HG03432 (cell line): ENCODE measurements around the gene TSHZ2.
"Not testable (repeated sequence)": the region's sequence is repeated elsewhere in the genome, so short reads cannot be mapped to it uniquely, and the experiment has no call there.

Experiments
- ATAC-seq: cut with Tn5 transposase; IDR thresholded peaks from one replicate; pipeline ENCODE4 v1.9.1; 2021; ENCODE audit warnings: mild to moderate bottlenecking, moderate library complexity; ENCODE audit not compliant: unreplicated experiment

The TSHZ2 gene

GRCh38 chr20:53488775-53489272, 516.7 kb downstream of the TSHZ2 start:
- ATAC-seq: no peak

- no peak for ATAC-seq
Measured at GRCh38 chr20:53489528-53489927, 517.4 kb downstream of the TSHZ2 start.

GRCh38 chr20:53490620-53491019, 518.5 kb downstream of the TSHZ2 start:
- no peak for ATAC-seq

GRCh38 chr20:53491462-53491861, 519.3 kb downstream of the TSHZ2 start:
- no peak for ATAC-seq

GRCh38 chr20:53492212-53492611, 520.1 kb downstream of the TSHZ2 start:
- ATAC-seq: no peak

GRCh38 chr20:53493311-53493857, 521.2 kb downstream of the TSHZ2 start:
- no peak for ATAC-seq

GRCh38 chr20:53494753-53495152, 522.6 kb downstream of the TSHZ2 start:
- no peak for ATAC-seq

- ATAC-seq: no peak
Measured at GRCh38 chr20:53495398-53496092, 523.4 kb downstream of the TSHZ2 start.

GRCh38 chr20:53497246-53497645, 525.1 kb downstream of the TSHZ2 start:
- no peak for ATAC-seq

- ATAC-seq: no peak
Measured at GRCh38 chr20:53498341-53498740, 526.2 kb downstream of the TSHZ2 start.

- no peak for ATAC-seq
Measured at GRCh38 chr20:53500651-53501050, 528.5 kb downstream of the TSHZ2 start.

GRCh38 chr20:53502820-53503219, 530.7 kb downstream of the TSHZ2 start:
- ATAC-seq: no peak

GRCh38 chr20:53503517-53503919, 531.4 kb downstream of the TSHZ2 start:
- ATAC-seq: no peak

GRCh38 chr20:53504106-53504505, 531.9 kb downstream of the TSHZ2 start:
- not testable (repeated sequence) for ATAC-seq

GRCh38 chr20:53510262-53510661, 538.1 kb downstream of the TSHZ2 start:
- ATAC-seq: no peak

- no peak for ATAC-seq
Measured at GRCh38 chr20:53510704-53511103, 538.5 kb downstream of the TSHZ2 start.

GRCh38 chr20:53512076-53512475, 539.9 kb downstream of the TSHZ2 start:
- ATAC-seq: no peak

- no peak for ATAC-seq
Measured at GRCh38 chr20:53513168-53513488, 541.0 kb downstream of the TSHZ2 start.

- ATAC-seq: no peak
Measured at GRCh38 chr20:53513489-53514298, 541.5 kb downstream of the TSHZ2 start.

GRCh38 chr20:53515749-53516148, 543.6 kb downstream of the TSHZ2 start:
- ATAC-seq: no peak

- no peak for ATAC-seq
Measured at GRCh38 chr20:53517146-53517545, 545.0 kb downstream of the TSHZ2 start.

GRCh38 chr20:53521421-53521820, 549.3 kb downstream of the TSHZ2 start:
- ATAC-seq: not testable (repeated sequence)
